ENCODE data around the gene SMIM43.

Gene SMIM43

GRCh38 chr4:121717680-121718237 lies 47.2 kb downstream of the SMIM43 start:
- TF ChIP-seq REST (IDR thresholded peaks at IDR 0.05; ENCODE audit: insufficient replicate concordance, low read depth): no peak
- TF ChIP-seq POLR2AphosphoS5 (IDR thresholded peaks at IDR 0.05; ENCODE audit: low read depth): no peak
- no peak for TF ChIP-seq GABPA (IDR thresholded peaks at IDR 0.05; ENCODE audit: low read depth)
- no peak for TF ChIP-seq SPI1 (IDR thresholded peaks at IDR 0.05; ENCODE audit: borderline replicate concordance, low read depth)
- TF ChIP-seq CTCF (IDR thresholded peaks at IDR 0.05; ENCODE audit: insufficient read depth, low read length): no peak
- no peak overlapping the region for H3K4me3 ChIP-seq (replicated peaks; ENCODE audit: insufficient read depth, low read length)
- H3K27me3 ChIP-seq (ENCODE audit: insufficient read depth, poor library complexity, severe bottlenecking): peaks cover 3% of the 10 kb centered on the region
- no peak for DNase-seq (ENCODE audit: low read depth in 1 of 2, low spot score in 1 of 2)
- no peak overlapping the region for H3K27ac ChIP-seq (replicated peaks)

GRCh38 chr4:121714548-121714947 lies 50.4 kb downstream of the SMIM43 start:
- Histone ChIP-seq H3K4me3 (replicated peaks; ENCODE audit: insufficient read depth, low read length) (no peak overlapping the region), H3K27ac (replicated peaks) (no peak overlapping the region), H3K27me3 (ENCODE audit: insufficient read depth, poor library complexity, severe bottlenecking) (peaks cover 3% of the 10 kb centered on the region)
- no peak for TF ChIP-seq POLR2AphosphoS5 (IDR thresholded peaks at IDR 0.05; ENCODE audit: low read depth)
- TF ChIP-seq CTCF (IDR thresholded peaks at IDR 0.05; ENCODE audit: insufficient read depth, low read length): no peak
- TF ChIP-seq REST (IDR thresholded peaks at IDR 0.05; ENCODE audit: insufficient replicate concordance, low read depth): no peak
- TF ChIP-seq SPI1 (IDR thresholded peaks at IDR 0.05; ENCODE audit: borderline replicate concordance, low read depth): no peak
- TF ChIP-seq GABPA (IDR thresholded peaks at IDR 0.05; ENCODE audit: low read depth): no peak
- DNase-seq (ENCODE audit: low read depth in 1 of 2, low spot score in 1 of 2): no peak

- no peak overlapping the region for H3K27ac ChIP-seq (replicated peaks)
- no peak for DNase-seq (ENCODE audit: low read depth in 1 of 2, low spot score in 1 of 2)
- H3K4me3 ChIP-seq (replicated peaks; ENCODE audit: insufficient read depth, low read length): no peak overlapping the region
- TF ChIP-seq CTCF (IDR thresholded peaks at IDR 0.05; ENCODE audit: insufficient read depth, low read length) (no peak), REST (IDR thresholded peaks at IDR 0.05; ENCODE audit: insufficient replicate concordance, low read depth) (no peak), SPI1 (IDR thresholded peaks at IDR 0.05; ENCODE audit: borderline replicate concordance, low read depth) (no peak), POLR2AphosphoS5 (IDR thresholded peaks at IDR 0.05; ENCODE audit: low read depth) (no peak), GABPA (IDR thresholded peaks at IDR 0.05; ENCODE audit: low read depth) (no peak)
- peaks cover 3% of the 10 kb centered on the region for H3K27me3 ChIP-seq (ENCODE audit: insufficient read depth, poor library complexity, severe bottlenecking)
These were observed 52.2 kb downstream of the SMIM43 start for GRCh38 chr4:121712783-121713182.

Data from HL-60 (cell line).